Measurements from ENCODE around the gene TARDBP.

The TARDBP gene

GRCh38 chr1:11057477-11057876, 45.0 kb downstream of the TARDBP start:
- no peak for TF ChIP-seq ZC3H10 (CRISPR knock-in tag; IDR thresholded peaks at IDR 0.05)
- no peak for TF ChIP-seq ZFP30 (CRISPR knock-in tag; IDR thresholded peaks at IDR 0.05)
- no peak for TF ChIP-seq PPARA (CRISPR knock-in tag; IDR thresholded peaks at IDR 0.05; ENCODE audit: borderline replicate concordance)
- no peak for ATAC-seq

DNA sequence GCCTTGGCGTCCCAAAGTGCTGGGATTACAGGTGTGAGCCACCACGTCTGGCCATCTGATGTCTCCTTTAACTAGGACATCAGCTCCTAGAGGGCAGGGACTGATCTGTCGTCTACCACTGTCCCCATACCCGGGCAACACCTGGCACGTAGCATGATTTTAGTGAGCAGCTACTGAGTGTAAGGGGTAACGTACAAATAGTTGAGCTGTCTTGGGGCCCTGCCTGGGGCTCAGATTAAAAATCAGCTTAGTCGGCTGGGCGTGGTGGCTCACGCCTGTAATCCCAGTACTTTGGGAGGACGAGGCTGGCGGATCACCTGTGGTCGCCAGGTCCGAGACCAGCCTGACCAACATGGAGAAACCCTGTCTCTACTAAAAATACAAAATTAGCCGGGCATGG, 45.6 kb downstream of the TARDBP start:
- TF ChIP-seq ZFP30 (CRISPR knock-in tag; IDR thresholded peaks at IDR 0.05): no peak
- TF ChIP-seq SNAI2 (CRISPR knock-in tag; IDR thresholded peaks at IDR 0.05): no peak
- no peak for ATAC-seq

- no peak for ATAC-seq
- TF ChIP-seq, protein P1, sequence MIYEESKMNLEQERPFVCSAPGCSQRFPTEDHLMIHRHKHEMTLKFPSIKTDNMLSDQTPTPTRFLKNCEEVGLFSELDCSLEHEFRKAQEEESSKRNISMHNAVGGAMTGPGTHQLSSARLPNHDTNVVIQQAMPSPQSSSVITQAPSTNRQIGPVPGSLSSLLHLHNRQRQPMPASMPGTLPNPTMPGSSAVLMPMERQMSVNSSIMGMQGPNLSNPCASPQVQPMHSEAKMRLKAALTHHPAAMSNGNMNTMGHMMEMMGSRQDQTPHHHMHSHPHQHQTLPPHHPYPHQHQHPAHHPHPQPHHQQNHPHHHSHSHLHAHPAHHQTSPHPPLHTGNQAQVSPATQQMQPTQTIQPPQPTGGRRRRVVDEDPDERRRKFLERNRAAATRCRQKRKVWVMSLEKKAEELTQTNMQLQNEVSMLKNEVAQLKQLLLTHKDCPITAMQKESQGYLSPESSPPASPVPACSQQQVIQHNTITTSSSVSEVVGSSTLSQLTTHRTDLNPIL (CRISPR knock-in tag; IDR thresholded peaks at IDR 0.05; ENCODE audit: low read depth): no peak
- TF ChIP-seq BACH2 (CRISPR knock-in tag; IDR thresholded peaks at IDR 0.05; ENCODE audit: borderline replicate concordance) (no peak), OSR1 (CRISPR knock-in tag; IDR thresholded peaks at IDR 0.05) (no peak), ZFP30 (CRISPR knock-in tag; IDR thresholded peaks at IDR 0.05) (no peak), ARNTL (CRISPR knock-in tag; IDR thresholded peaks at IDR 0.05; ENCODE audit: borderline replicate concordance, low read depth) (no peak), TOX (CRISPR knock-in tag; IDR thresholded peaks at IDR 0.05; ENCODE audit: borderline replicate concordance) (no peak), GLIS3 (CRISPR knock-in tag; IDR thresholded peaks at IDR 0.05) (no peak), PPARA (CRISPR knock-in tag; IDR thresholded peaks at IDR 0.05; ENCODE audit: borderline replicate concordance) (no peak), CSRNP3 (CRISPR knock-in tag; IDR thresholded peaks at IDR 0.05) (no peak), RARB (CRISPR knock-in tag; IDR thresholded peaks at IDR 0.05) (no peak), ZNF565 (CRISPR knock-in tag; conservative IDR thresholded peaks at IDR 0.05; ENCODE audit: low read depth) (no peak), SNAI2 (CRISPR knock-in tag; IDR thresholded peaks at IDR 0.05) (no peak), ZC3H10 (CRISPR knock-in tag; IDR thresholded peaks at IDR 0.05) (no peak)
Measured at GRCh38 chr1:11058595-11059154, 46.2 kb downstream of the TARDBP start.

DNA sequence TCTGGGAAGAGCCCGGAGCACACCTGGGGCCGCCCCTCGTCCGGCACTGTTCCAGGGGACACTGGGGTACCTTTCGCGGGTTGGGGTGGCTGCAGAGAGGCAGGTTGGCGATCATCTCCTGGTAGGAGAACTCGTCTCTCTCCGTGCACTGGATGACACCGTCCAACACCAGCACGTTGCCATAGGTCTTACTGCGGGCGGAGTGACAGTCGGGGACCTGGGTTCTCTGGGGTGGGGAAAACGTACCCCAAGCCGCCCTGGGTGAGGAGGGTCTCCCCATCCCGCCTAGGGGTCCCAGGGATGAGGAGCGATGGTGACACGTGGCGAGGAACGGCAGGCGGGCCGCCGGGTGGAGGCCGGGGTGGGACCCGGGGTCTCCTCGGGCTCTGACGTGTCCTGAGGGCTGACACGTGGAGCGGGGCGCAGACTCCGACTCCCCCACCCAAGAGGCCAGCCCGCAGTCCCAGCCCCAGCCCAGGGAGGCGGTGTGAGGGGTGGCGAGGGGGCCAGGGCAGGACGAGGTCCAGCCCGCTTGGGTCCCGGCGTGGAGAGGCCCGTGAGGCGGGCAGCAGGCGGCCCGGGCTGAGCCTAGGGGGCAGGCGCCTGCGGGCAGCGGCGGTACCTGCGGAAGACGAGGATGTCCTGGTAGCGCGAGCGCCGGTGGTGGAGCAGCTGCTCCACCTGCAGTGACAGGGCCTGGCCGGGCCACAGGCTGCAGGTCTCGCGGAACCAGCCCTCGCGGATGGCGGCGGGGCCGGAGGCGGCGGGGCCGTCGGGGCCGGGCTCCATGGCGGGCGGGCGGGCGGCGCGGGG, 46.9 kb downstream of the TARDBP start:
- ATAC-seq: peak; percentile 6
- TF ChIP-seq GLIS3 (CRISPR knock-in tag; IDR thresholded peaks at IDR 0.05): no peak
- no peak for TF ChIP-seq ZNF8 (CRISPR knock-in tag; IDR thresholded peaks at IDR 0.05)
- no peak for TF ChIP-seq RARB (CRISPR knock-in tag; IDR thresholded peaks at IDR 0.05)
- no peak for TF ChIP-seq CSDC2 (CRISPR knock-in tag; IDR thresholded peaks at IDR 0.05)
- no peak for TF ChIP-seq ZFP30 (CRISPR knock-in tag; IDR thresholded peaks at IDR 0.05)
- no peak for TF ChIP-seq CSRNP3 (CRISPR knock-in tag; IDR thresholded peaks at IDR 0.05)
- TF ChIP-seq PPARA (CRISPR knock-in tag; IDR thresholded peaks at IDR 0.05; ENCODE audit: borderline replicate concordance): no peak
- no peak for TF ChIP-seq ESRRG (CRISPR knock-in tag; IDR thresholded peaks at IDR 0.05)
- no peak for TF ChIP-seq ARNTL (CRISPR knock-in tag; IDR thresholded peaks at IDR 0.05; ENCODE audit: borderline replicate concordance, low read depth)
- TF ChIP-seq OSR1 (CRISPR knock-in tag; IDR thresholded peaks at IDR 0.05): no peak
- TF ChIP-seq ZNF565 (CRISPR knock-in tag; conservative IDR thresholded peaks at IDR 0.05; ENCODE audit: low read depth): no peak
- no peak for TF ChIP-seq ISL1 (CRISPR knock-in tag; IDR thresholded peaks at IDR 0.05)
- TF ChIP-seq, protein P1 (CRISPR knock-in tag; IDR thresholded peaks at IDR 0.05; ENCODE audit: low read depth): no peak
- TF ChIP-seq ZFP3 (CRISPR knock-in tag; IDR thresholded peaks at IDR 0.05): no peak
- TF ChIP-seq ZC3H10 (CRISPR knock-in tag; IDR thresholded peaks at IDR 0.05): no peak
